CD4-positive, alpha-beta T cell (primary cell): ENCODE measurements around the gene CCDC136. TPM values are rescaled to one million over a fixed set of nuclear protein-coding genes. Genes with fewer than 3 reads are reported as not detected.

ENCODE experiments used
- ATAC-seq: fragments of 200-7000 bp; cut with Tn5 transposase; one replicate; pipeline ENCODE4 v1.10.0; 2022; ENCODE audit warnings: mild to moderate bottlenecking; ENCODE audit not compliant: poor library complexity
- CTCF ChIA-PET: fragments of 350-600 bp; sonication (Branson Sonifier 250); formaldehyde crosslinking; loops from one replicate; lab custom pipeline; 2021; ENCODE audit warnings: antibody characterized with exemption, inconsistent platforms; lab: Charles Lee
- POLR2A ChIA-PET: fragments of 350-600 bp; sonication (Branson Sonifier 250); formaldehyde crosslinking; loops from one replicate; lab custom pipeline; 2021; ENCODE audit warnings: antibody characterized with exemption, inconsistent platforms; lab: Charles Lee
- DNase-seq, 14 experiments: peaks; one replicate each; pipeline ENCODE4 v3.0.0-alpha.2; 2013 to 2020; ENCODE audit warnings: mixed read lengths in 2 of 14
- H3K27ac ChIP-seq, 2 donors: one replicate each; pipeline versions ENCODE4 v1.5.1 to v1.7.0; 2013; ENCODE audit warnings: low read length in 2 of 2, low read depth in 1 of 2, mild to moderate bottlenecking in 1 of 2
- H3K27me3 ChIP-seq, 2 experiments: 1 replicate in 1 of 2; 2 replicates in 1 of 2; pipeline versions ENCODE4 v1.6.1 to v1.7.0; 2013; ENCODE audit warnings: low read length in 2 of 2, control low read depth in 1 of 2, mild to moderate bottlenecking in 1 of 2, moderate library complexity in 1 of 2; ENCODE audit not compliant: insufficient read depth in 2 of 2, control insufficient read depth in 1 of 2
- H3K36me3 ChIP-seq: one replicate; pipeline ENCODE4 v1.6.1; 2013; ENCODE audit warnings: low read length, control low read depth; ENCODE audit not compliant: insufficient read depth
- H3K4me1 ChIP-seq: one replicate; pipeline ENCODE4 v1.6.1; 2013; ENCODE audit warnings: low read length, control low read depth; ENCODE audit not compliant: insufficient read depth
- H3K4me3 ChIP-seq: one replicate; pipeline ENCODE4 v1.5.1; 2013; ENCODE audit warnings: mild to moderate bottlenecking, low read length, moderate library complexity
- H3K9me3 ChIP-seq, 2 experiments: 1 replicate in 1 of 2; 2 replicates in 1 of 2; pipeline versions ENCODE4 v1.6.1 to v1.7.0; 2013; ENCODE audit warnings: low read length in 2 of 2, mild to moderate bottlenecking in 2 of 2, control low read depth in 1 of 2, moderate library complexity in 1 of 2; ENCODE audit not compliant: control insufficient read depth in 1 of 2, insufficient read depth in 1 of 2
- H3K27ac Mint-ChIP-seq: one replicate; pipeline ENCODE4 v1.8.0; 2020; ENCODE audit warnings: mixed read lengths
- H3K27me3 Mint-ChIP-seq: one replicate; pipeline ENCODE4 v1.8.0; 2021; ENCODE audit warnings: mixed read lengths
- H3K36me3 Mint-ChIP-seq: one replicate; pipeline ENCODE4 v1.8.0; 2021; ENCODE audit warnings: low read depth, mixed read lengths
- H3K4me1 Mint-ChIP-seq: one replicate; pipeline ENCODE4 v1.8.0; 2021; ENCODE audit warnings: low read depth, mixed read lengths
- H3K4me3 Mint-ChIP-seq: one replicate; pipeline ENCODE4 v1.8.0; 2020; ENCODE audit warnings: mild to moderate bottlenecking, mixed read lengths
- H3K9me3 Mint-ChIP-seq: one replicate; pipeline ENCODE4 v1.8.0; 2020; ENCODE audit warnings: mixed read lengths
- CTCF ChIP-seq: fragments of 200-600 bp; IDR thresholded peaks from one replicate; pipeline ENCODE4 v1.8.0; 2022; ENCODE audit warnings: antibody characterized with exemption, mild to moderate bottlenecking
- intact Hi-C, 2 experiments: fragments of 100-400 bp; cut with DNase I in 1 of 2; cut with micrococcal nuclease in 1 of 2; formaldehyde crosslinking; loops; one replicate each; pipeline versions ENCODE4 v1.15.1 to v1.9.0; 2023 to 2025; cut with DNase I, micrococcal nuclease
- total RNA-seq, 174 experiments: library from RNA in 2 of 174; stranded (reverse) in 2 of 174; gene quantifications; one replicate each; pipeline ENCODE4 v1.2.3 and lab custom pipeline; 2021 to 2026

Gene CCDC136
- total RNA-seq, 2 experiments from 2014 or later = 4.5 to 4.9 TPM

DNA sequence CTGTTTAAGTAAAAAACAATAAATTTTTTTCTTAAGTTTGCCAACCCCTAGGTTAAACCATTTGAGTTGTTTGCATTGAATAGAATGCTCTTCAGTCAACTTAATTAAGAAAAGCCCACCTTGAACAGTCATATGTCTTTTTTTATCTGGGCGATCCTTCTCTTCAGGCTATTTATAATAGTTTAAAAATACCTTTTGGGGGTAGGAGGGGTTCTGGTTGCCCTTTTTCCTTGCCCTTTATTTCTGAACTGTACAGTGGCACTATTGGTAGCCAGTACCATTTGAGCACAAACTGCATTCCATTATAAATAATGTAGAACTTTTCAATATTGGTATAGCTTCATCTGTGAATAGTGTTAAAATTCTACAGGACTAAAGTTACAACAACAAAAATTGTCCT is 39.5 kb upstream of the CCDC136 start:
- Mint-ChIP-seq H3K4me1 (peaks cover 20% of the 10 kb centered on the region), H3K9me3 (no peaks in the 10 kb centered on the region), H3K4me3 (no peak overlapping the region), H3K27ac (no peak overlapping the region), H3K36me3 (peaks cover 89% of the 10 kb centered on the region), H3K27me3 (no peaks in the 10 kb centered on the region)
- DNase-seq = no peak
- POLR2A ChIA-PET = interaction anchor here (1.7 kb wide), 1 partner anchor 13 kb away, joined by 4 read pairs; the partner anchor contains the start of gene CALU
- H3K27ac ChIP-seq = no peak overlapping the region
- H3K27me3 ChIP-seq = no peaks in the 10 kb centered on the region
- no peak overlapping the region for H3K4me3 ChIP-seq
- ATAC-seq = no peak
- intact Hi-C loops = no loop called here
- H3K4me1 ChIP-seq = no peaks in the 10 kb centered on the region
- H3K9me3 ChIP-seq = no peaks in the 10 kb centered on the region
- TF ChIP-seq CTCF = no peak
- CTCF ChIA-PET = no interaction called here
- peaks cover 63% of the 10 kb centered on the region for H3K36me3 ChIP-seq

DNA sequence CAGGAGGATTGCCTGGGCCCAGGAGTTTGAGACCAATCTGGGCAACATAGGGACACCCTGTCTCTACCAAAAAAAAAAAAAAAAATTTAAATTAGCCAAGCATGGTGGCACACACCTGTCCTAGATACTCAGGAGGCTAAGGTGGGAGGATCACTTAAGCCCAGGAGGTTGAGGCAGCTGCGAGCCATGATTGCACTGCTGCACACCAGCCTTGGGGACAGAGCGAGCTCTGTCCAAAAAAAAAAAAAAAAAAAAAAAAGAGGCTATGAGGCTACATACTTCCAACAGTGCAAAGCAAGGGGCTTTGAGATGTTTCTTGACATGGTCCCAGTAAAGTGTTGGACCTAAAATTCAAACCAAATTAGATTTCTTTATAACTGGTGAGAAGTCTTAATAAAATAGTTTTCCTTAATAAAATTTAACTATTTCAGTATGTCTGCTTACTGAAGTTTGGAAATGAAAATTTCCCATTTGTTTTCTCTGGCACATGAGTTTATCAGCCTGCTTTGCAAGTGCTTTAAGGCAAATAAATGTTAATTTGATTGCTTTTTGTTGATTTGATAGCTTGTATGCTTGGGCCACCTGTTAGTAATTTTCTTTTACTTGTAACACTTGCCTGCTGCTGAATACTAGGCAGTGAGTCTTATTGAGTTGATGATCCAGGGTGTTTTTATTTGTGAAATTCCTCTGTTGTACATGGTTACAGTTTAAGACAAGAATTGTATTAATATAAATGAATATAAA is 36.5 kb upstream of the CCDC136 start:
- H3K36me3 ChIP-seq = peaks cover 68% of the 10 kb centered on the region
- intact Hi-C loops = no loop called here
- DNase-seq = no peak
- no peak for TF ChIP-seq CTCF
- Mint-ChIP-seq H3K9me3 (no peaks in the 10 kb centered on the region), H3K4me3 (no peak overlapping the region), H3K36me3 (peaks cover 88% of the 10 kb centered on the region), H3K27me3 (no peaks in the 10 kb centered on the region), H3K27ac (no peak overlapping the region), H3K4me1 (peaks cover 4% of the 10 kb centered on the region)
- CTCF ChIA-PET = no interaction called here
- H3K4me3 ChIP-seq = no peak overlapping the region
- ATAC-seq = no peak
- no peaks in the 10 kb centered on the region for H3K4me1 ChIP-seq
- no peak overlapping the region for H3K27ac ChIP-seq
- H3K9me3 ChIP-seq = no peaks in the 10 kb centered on the region
- POLR2A ChIA-PET = no interaction called here
- H3K27me3 ChIP-seq = no peaks in the 10 kb centered on the region

DNA sequence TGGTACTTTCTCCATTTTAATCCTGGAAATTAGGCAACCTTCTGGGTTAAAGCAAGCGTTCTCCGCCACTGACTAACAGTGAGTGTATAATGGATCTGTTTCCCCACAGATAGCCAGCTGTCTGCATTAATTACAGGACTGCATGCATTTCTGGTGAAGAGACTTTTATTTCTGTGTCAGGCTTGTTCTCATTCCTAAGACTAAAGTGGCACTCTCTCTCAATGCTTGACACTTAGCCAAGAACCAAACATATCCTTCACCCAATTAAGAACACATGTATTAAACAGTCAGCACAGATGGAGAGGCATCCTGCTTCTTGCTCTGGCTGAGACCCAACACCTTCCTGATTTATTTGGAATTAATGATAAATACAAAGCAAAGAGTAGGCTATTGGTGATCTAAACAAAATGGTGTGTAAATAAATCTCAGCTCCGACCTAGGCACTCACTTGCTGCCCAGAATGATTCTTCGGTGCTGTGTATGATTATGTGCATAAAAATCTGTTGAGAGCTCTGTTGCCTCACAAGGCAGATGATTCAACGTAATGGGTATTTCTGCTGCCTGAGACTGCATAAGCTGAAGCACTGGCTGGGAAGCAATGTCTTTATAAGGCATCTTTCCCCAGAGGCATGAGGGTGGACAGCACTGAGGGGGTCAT is 35.8 kb upstream of the CCDC136 start:
- intact Hi-C loops = no loop called here
- H3K36me3 Mint-ChIP-seq = peaks cover 88% of the 10 kb centered on the region
- CTCF ChIA-PET = no interaction called here
- H3K4me1 Mint-ChIP-seq = peaks cover 4% of the 10 kb centered on the region
- H3K27me3 Mint-ChIP-seq = no peaks in the 10 kb centered on the region
- H3K9me3 ChIP-seq = no peaks in the 10 kb centered on the region
- H3K36me3 ChIP-seq = peaks cover 69% of the 10 kb centered on the region
- H3K27ac ChIP-seq = no peak overlapping the region
- no peaks in the 10 kb centered on the region for H3K9me3 Mint-ChIP-seq
- H3K27ac Mint-ChIP-seq = no peak overlapping the region
- no peaks in the 10 kb centered on the region for H3K4me1 ChIP-seq
- no peak overlapping the region for H3K4me3 Mint-ChIP-seq
- POLR2A ChIA-PET = no interaction called here
- TF ChIP-seq CTCF = no peak
- DNase-seq = no peak
- no peaks in the 10 kb centered on the region for H3K27me3 ChIP-seq
- H3K4me3 ChIP-seq = no peak overlapping the region
- ATAC-seq = no peak
